NCI-H2171 treated with DMSO at 0.1 percent for 48 hours (cell line): Measurements from ENCODE around the gene AEBP1.

Experiments used
- DNase-seq: peaks from one replicate; lab custom pipeline; 2025; lab: John Stamatoyannopoulos, UW

Gene AEBP1

GRCh38 chr7:44156453-44157010, 52.4 kb downstream of the AEBP1 start:
- no peak for DNase-seq

- no peak for DNase-seq
Measured at GRCh38 chr7:44157116-44158080, 53.3 kb downstream of the AEBP1 start.

- DNase-seq: no peak
Measured at GRCh38 chr7:44158096-44158872, 54.1 kb downstream of the AEBP1 start.

DNA sequence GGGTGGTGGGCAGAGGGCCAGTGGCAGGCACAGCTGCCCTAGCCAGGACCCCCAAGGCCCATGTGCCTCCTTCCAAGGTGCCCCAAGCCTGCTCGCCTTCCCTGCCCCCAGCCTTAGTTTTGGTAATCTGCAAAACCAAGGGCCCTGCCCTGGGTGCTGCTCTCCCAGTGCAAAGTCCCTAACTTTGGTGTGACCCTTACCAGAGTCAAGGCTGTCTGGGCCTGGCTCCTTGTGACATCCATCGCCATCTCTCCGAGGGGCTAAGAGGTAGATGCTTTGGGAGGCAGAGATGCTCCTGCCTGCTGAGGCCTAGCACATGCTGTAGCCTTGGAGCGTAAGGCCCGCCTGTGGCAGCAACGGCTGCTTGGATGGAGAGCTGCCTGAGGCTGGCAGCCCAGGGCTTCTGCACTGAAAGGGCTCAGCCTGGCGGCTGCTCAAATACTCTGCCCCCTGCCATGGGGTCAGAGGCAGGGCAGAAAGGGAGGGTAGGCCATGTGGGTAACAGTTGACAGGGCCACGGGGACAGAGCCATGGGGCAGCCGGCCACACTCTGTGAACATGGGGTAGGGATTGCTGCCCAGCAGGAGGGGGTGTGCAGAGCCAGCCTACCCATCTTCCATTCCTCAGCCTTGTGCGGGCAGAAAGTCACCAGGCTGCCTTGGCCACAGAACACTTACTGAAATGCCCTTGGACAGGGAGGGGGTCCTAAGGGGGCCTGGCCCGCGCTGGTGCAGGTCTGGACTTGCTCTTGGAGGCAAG, 54.9 kb downstream of the AEBP1 start:
- no peak for DNase-seq

DNA sequence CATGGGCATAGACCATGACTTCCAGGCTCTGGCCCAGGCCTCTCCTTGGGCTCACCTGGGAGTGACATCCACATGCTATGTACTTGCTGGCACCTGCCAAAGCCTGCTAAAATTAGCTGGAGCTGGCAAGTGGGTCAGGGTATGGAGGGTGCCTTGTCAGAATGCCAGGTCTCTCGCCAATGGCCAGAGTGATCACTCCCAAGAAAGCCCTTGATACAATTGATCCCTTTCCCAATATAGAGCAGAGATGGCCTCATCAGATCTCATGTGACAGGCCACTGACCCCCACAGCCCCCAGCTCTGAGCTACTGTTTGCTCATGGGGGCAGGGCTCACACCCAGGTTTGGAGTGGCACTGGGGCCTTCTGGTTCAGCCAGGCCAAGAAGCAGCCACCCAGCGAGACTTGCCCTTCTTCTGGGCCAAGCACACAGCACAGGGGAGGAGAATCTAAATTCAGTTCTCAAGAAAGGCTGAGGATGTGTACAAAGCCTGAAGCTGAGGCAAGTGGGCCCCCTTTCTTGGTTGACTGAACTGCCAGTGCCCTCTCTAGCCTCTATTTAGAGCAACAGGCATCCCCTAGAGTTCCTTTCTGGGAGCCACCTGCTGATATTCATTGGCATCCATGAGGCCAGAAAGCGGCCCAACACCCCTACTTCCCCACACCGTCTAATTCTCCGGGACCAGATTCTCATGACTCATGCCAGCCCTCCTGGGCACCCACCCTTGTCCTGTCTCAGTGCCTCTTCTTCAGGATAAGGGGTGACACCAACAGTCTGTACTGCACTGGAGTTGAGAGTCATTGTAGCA, 55.9 kb downstream of the AEBP1 start:
- DNase-seq: no peak

- DNase-seq: no peak
Measured at GRCh38 chr7:44161371-44161770, 57.2 kb downstream of the AEBP1 start.

DNA sequence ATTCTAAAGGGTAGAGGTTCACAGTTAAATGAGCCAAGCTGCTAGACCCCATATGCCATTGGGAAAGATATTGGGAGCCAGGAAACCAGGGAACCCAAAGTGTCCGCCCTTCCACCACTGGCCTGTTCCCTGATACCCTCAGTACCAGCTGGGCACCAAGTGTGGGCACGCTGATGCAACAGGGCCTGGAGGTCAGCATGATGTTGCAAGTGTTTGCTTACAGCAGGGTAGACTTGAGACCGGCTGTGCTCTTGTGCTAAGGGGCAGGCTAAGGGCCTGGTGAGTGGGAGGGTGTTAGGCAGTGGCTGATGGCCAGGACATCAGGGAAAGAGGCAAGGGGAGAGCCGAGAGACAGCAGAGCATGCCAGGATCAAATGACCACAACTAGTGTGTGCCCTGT, 58.0 kb downstream of the AEBP1 start:
- no peak for DNase-seq

DNA sequence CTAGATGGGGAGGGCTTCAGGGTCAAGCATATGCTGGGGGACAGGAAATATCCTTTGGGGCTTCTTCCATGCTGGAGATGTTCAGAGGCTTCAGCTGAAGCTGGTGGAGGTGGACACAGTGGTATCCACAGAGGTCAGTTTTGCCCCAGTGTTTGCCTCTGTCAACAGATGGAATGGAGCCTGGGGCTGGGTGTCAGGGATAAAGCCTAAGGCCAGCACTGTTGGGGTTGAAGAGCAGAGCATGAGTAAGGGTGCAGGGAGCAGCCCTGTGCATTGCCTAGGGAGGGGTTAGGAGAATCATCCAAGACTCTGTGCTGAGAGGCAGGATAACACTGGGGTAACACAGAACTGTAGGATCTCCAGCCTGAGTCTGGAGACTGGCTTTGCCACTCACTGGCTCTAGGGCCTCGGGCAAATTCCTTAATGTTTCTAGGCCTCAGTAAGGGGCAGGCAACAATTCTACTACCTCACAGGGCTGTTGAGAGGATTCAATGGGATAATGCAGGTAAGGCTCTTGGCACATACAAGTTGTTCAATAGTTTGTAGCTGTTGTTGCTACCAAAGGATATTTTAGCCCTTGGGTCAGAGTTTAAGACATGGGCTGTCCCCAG, 58.7 kb downstream of the AEBP1 start:
- DNase-seq: no peak

GRCh38 chr7:44163591-44163990, 59.4 kb downstream of the AEBP1 start:
- DNase-seq: no peak
